Prostate gland (tissue), 2 donors: ENCODE data around the gene FRYL. TPM values are rescaled to one million over a fixed set of nuclear protein-coding genes. Genes with fewer than 3 reads are reported as not detected.

Source experiments
- DNase-seq: peaks from one replicate; pipeline ENCODE4 v3.0.0-alpha.2; 2019; ENCODE audit warnings: low spot score
- H3K27ac ChIP-seq, 2 donors: fragments of 200-600 bp; sonication (generic); 2 replicates each; pipeline ENCODE4 v1.5.1; 2017 to 2019
- H3K27me3 ChIP-seq: fragments of 200-600 bp; sonication (generic); replicated peaks from 2 replicates; pipeline ENCODE4 v1.5.1; 2019; ENCODE audit not compliant: insufficient read depth
- H3K36me3 ChIP-seq, 2 donors: fragments of 200-600 bp; sonication (generic); 1 replicate in 1 of 2; 2 replicates in 1 of 2; pipeline versions ENCODE4 v1.5.1 to v1.8.1; 2017 to 2019
- H3K4me1 ChIP-seq: fragments of 200-600 bp; sonication (generic); replicated peaks from 2 replicates; pipeline ENCODE4 v1.5.1; 2019
- H3K4me3 ChIP-seq, 2 donors: fragments of 200-600 bp; sonication (generic); 2 replicates each; pipeline ENCODE4 v1.5.1; 2017 to 2019
- H3K9me3 ChIP-seq: fragments of 200-600 bp; sonication (generic); 2 replicates; pipeline ENCODE4 v1.5.1; 2017
- CTCF ChIP-seq, 4 experiments: fragments of 200-600 bp in 2 of 4; fragments of 450-650 bp in 2 of 4; sonication (generic) in 2 of 4; IDR thresholded peaks; 1 replicate in 3 of 4; 2 replicates in 1 of 4; pipeline ENCODE4 v1.5.1; 2016 to 2019; ENCODE audit warnings: antibody characterized with exemption in 4 of 4, mild to moderate bottlenecking in 2 of 4, moderate library complexity in 2 of 4
- POLR2A ChIP-seq: fragments of 450-650 bp; IDR thresholded peaks from one replicate; pipeline ENCODE4 v1.6.1; 2016; ENCODE audit warnings: antibody characterized with exemption, mild to moderate bottlenecking
- POLR2AphosphoS5 ChIP-seq: sonication (generic); formaldehyde crosslinking; IDR thresholded peaks from one replicate; pipeline ENCODE4 v1.6.1; 2017; ENCODE audit warnings: antibody characterized with exemption
- WGBS: methylation state at CpG from one replicate; pipeline ENCODE4 v1.1.5; 2018; 5-methylcytosine and 5-hydroxymethylcytosine counted together
- intact Hi-C: fragments of 100-400 bp; cut with DNase I; formaldehyde crosslinking; loops from one replicate; pipeline ENCODE4 v1.14.2; 2022
- total RNA-seq, 2 donors: library from RNA; depleted of rRNA; stranded (reverse); fragments of >200 nt; gene quantifications; one replicate each; pipeline ENCODE4 v1.1.0, GENCODE V29; 2016

The FRYL gene
- total RNA-seq, 2 donors from 2014 or later, result 40.0 to 47.6 TPM

- no peaks in the 10 kb centered on the region for H3K36me3 ChIP-seq
- WGBS, result 83% methylated on average over 1 of the region's 1 CpG
- no peak for DNase-seq
- no peak overlapping the region for H3K27ac ChIP-seq
- intact Hi-C loops, result loop anchor here (10.0 kb wide), 1 partner anchor 246 kb away; the partner anchor contains the start of gene OCIAD1
- TF ChIP-seq CTCF (IDR thresholded peaks at IDR 0.05) (no peak), POLR2AphosphoS5 (no peak), POLR2A (no peak)
- no peaks in the 10 kb centered on the region for H3K9me3 ChIP-seq
- no peaks in the 10 kb centered on the region for H3K4me1 ChIP-seq
- H3K4me3 ChIP-seq, result no peak overlapping the region
- H3K27me3 ChIP-seq, result no peaks in the 10 kb centered on the region
These were observed 191.0 kb downstream of the FRYL start for GRCh38 chr4:48589098-48589445.

GRCh38 chr4:48588230-48589097 is 191.6 kb downstream of the FRYL start:
- no peak for DNase-seq
- Histone ChIP-seq H3K36me3 (no peaks in the 10 kb centered on the region), H3K9me3 (no peaks in the 10 kb centered on the region), H3K4me1 (no peaks in the 10 kb centered on the region), H3K27ac (no peak overlapping the region), H3K4me3 (no peak overlapping the region), H3K27me3 (no peaks in the 10 kb centered on the region)
- no peak for TF ChIP-seq POLR2AphosphoS5
- TF ChIP-seq CTCF (IDR thresholded peaks at IDR 0.05), result no peak
- TF ChIP-seq POLR2A, result no peak
- 42% methylated on average over 3 of the region's 3 CpGs for WGBS
- intact Hi-C loops, result loop anchor here (10.0 kb wide), 1 partner anchor 246 kb away; the partner anchor contains the start of gene OCIAD1

- intact Hi-C loops, result loop anchor here (10.0 kb wide), 1 partner anchor 249 kb away; the partner anchor contains the start of gene OCIAD1
- 96% methylated on average over 2 of the region's 2 CpGs for whole genome bisulfite sequencing
- no peak for TF ChIP-seq POLR2AphosphoS5
- no peak for DNase-seq
- H3K4me1 ChIP-seq, result no peaks in the 10 kb centered on the region
- H3K27ac ChIP-seq, result no peak overlapping the region
- H3K4me3 ChIP-seq, result no peak overlapping the region
- H3K27me3 ChIP-seq, result no peaks in the 10 kb centered on the region
- H3K9me3 ChIP-seq, result no peaks in the 10 kb centered on the region
- no peaks in the 10 kb centered on the region for H3K36me3 ChIP-seq
These were observed 194.7 kb downstream of the FRYL start for GRCh38 chr4:48585401-48585800.

- Histone ChIP-seq H3K27ac (no peak overlapping the region), H3K36me3 (no peaks in the 10 kb centered on the region), H3K4me1 (no peaks in the 10 kb centered on the region), H3K27me3 (no peaks in the 10 kb centered on the region), H3K4me3 (no peak overlapping the region), H3K9me3 (no peaks in the 10 kb centered on the region)
- 4% methylated on average over 3 of the region's 3 CpGs for WGBS
- TF ChIP-seq POLR2AphosphoS5 (peak; percentile 67), CTCF (IDR thresholded peaks at IDR 0.05) (peak; percentile 66 to 87 (median 80)), POLR2A (no peak)
- peak; percentile 71 for DNase-seq
- intact Hi-C loops, result loop anchor here (2.0 to 5.0 kb wide), 2 partner anchors 204 to 384 kb away; partner anchors contain the start of gene FRYL
These were observed 201.7 kb downstream of the FRYL start for GRCh38 chr4:48578132-48578968.

- Histone ChIP-seq H3K9me3 (no peaks in the 10 kb centered on the region), H3K4me1 (no peaks in the 10 kb centered on the region), H3K27ac (no peak overlapping the region), H3K36me3 (no peaks in the 10 kb centered on the region), H3K4me3 (no peak overlapping the region), H3K27me3 (no peaks in the 10 kb centered on the region)
- TF ChIP-seq POLR2AphosphoS5 (no peak), POLR2A (no peak)
- intact Hi-C loops, result loop anchor here (5.0 kb wide), 1 partner anchor 206 kb away; the partner anchor contains the start of gene FRYL
- WGBS, result 85% methylated on average over 6 of the region's 6 CpGs
- DNase-seq, result no peak
These were observed 204.1 kb downstream of the FRYL start for GRCh38 chr4:48575964-48576363.
